K562 (cell line): ENCODE measurements around the gene RASIP1. TPM values are rescaled to one million over a fixed set of nuclear protein-coding genes. Genes with fewer than 3 reads are reported as not detected.
A peak's percentile ranks its signal among the peaks of the same experiment; 100 is the strongest.

Experiments
- ATAC-seq: fragments of 200-7000 bp; cut with Tn5 transposase; 3 replicates; pipeline ENCODE4 v1.9.1; 2020; ENCODE audit warnings: moderate library complexity
- BruUV-seq: library from RNA; stranded (reverse); fragments of 400-500 nt; replicated peaks from 2 replicates; lab custom pipeline; 2021; lab: Mats Ljungman, UMichigan
- CTCF ChIA-PET: fragments of 300-600 bp; formaldehyde crosslinking; extraction: SDS; loops from one replicate; lab custom pipeline; 2021; ENCODE audit warnings: low intra/inter-chr PET ratio; lab: Yijun Ruan, JAX
- POLR2A ChIA-PET: fragments of 300-600, 350-650 bp; sonication (Branson Sonifier 250); formaldehyde crosslinking; extraction: SDS; loops from one replicate; lab custom pipeline; 2021; ENCODE audit warnings: antibody characterized with exemption, inconsistent platforms; lab: Yijun Ruan, JAX
- DNase-seq, 4 experiments: peaks; one replicate each; pipeline versions ENCODE4 v3.0.0 to v3.0.0-alpha.2; 2011 to 2018; ENCODE audit warnings: low spot score in 3 of 4, mixed read lengths in 3 of 4; ENCODE audit errors: extremely low read depth in 1 of 4
- FAIRE-seq: peaks from 2 replicates; lab custom pipeline; 2011; peaks lifted over from hg19 to GRCh38; lab: Jason Lieb, UNC
- H2AFZ ChIP-seq: 2 replicates; pipeline ENCODE4 v1.6.0; 2011; ENCODE audit warnings: low read depth, low read length, control low read depth, inconsistent platforms
- H3K27ac ChIP-seq: fragments of 200-600 bp; 3 replicates; pipeline ENCODE4 v1.8.0; 2011; ENCODE audit warnings: low read depth, mild to moderate bottlenecking, control low read depth, inconsistent platforms, low read length, moderate library complexity, mixed read lengths; ENCODE audit errors: extremely low read depth
- H3K27me3 ChIP-seq, 2 experiments: fragments of 300-600 bp in 1 of 2; 2 replicates in 1 of 2; 3 replicates in 1 of 2; pipeline versions ENCODE4 v1.6.0 to v1.8.0; 2011; ENCODE audit warnings: inconsistent platforms in 2 of 2, low read length in 2 of 2, mild to moderate bottlenecking in 1 of 2, mixed read lengths in 1 of 2, moderate library complexity in 1 of 2; ENCODE audit not compliant: control insufficient read depth in 2 of 2, insufficient read depth in 2 of 2
- H3K36me3 ChIP-seq: fragments of 300-600 bp; 3 replicates; pipeline ENCODE4 v1.8.0; 2011; ENCODE audit warnings: mild to moderate bottlenecking, low read length, inconsistent platforms; ENCODE audit not compliant: control insufficient read depth, insufficient read depth
- H3K4me1 ChIP-seq, 2 experiments: fragments of 200-600 bp in 1 of 2; replicated peaks in 1 of 2; 2 replicates in 1 of 2; 3 replicates in 1 of 2; pipeline versions ENCODE4 v1.5.1 to v1.8.0; 2011; ENCODE audit warnings: inconsistent platforms in 2 of 2, low read length in 2 of 2, mild to moderate bottlenecking in 1 of 2, mixed read lengths in 1 of 2, moderate library complexity in 1 of 2; ENCODE audit not compliant: control insufficient read depth in 2 of 2, insufficient read depth in 2 of 2
- H3K4me2 ChIP-seq: 2 replicates; pipeline ENCODE4 v1.6.1; 2011; ENCODE audit warnings: low read length, control low read depth, inconsistent platforms, mixed read lengths; ENCODE audit not compliant: insufficient read depth
- H3K4me3 ChIP-seq: fragments of 200-600 bp; sonication (generic), shearing (Covaris generic); 2 replicates; pipeline ENCODE4 v1.5.1; 2016; ENCODE audit warnings: control low read depth, inconsistent platforms
- H3K79me2 ChIP-seq: fragments of 200-600 bp; 3 replicates; pipeline ENCODE4 v1.8.0; 2011; ENCODE audit warnings: low read length, inconsistent platforms; ENCODE audit not compliant: control insufficient read depth, insufficient read depth
- H3K9ac ChIP-seq, 2 experiments: 2 replicates each; pipeline versions ENCODE4 v1.6.0 to v1.6.1; 2011; ENCODE audit warnings: low read depth in 2 of 2, low read length in 2 of 2, control low read depth in 1 of 2, inconsistent platforms in 1 of 2, mild to moderate bottlenecking in 1 of 2, mixed read lengths in 1 of 2; ENCODE audit not compliant: insufficient read depth in 1 of 2
- H3K9me1 ChIP-seq: one replicate; pipeline ENCODE4 v1.6.0; 2011; ENCODE audit warnings: inconsistent platforms, mild to moderate bottlenecking, low read length, moderate library complexity; ENCODE audit not compliant: control insufficient read depth, insufficient read depth
- H3K9me3 ChIP-seq: replicated peaks from 2 replicates; pipeline ENCODE4 v1.5.1; 2011; ENCODE audit warnings: low read depth, low read length, inconsistent platforms; ENCODE audit not compliant: control insufficient read depth, insufficient read depth
- H4K20me1 ChIP-seq: replicated peaks from 2 replicates; pipeline ENCODE4 v1.6.1; 2011; ENCODE audit warnings: low read length, inconsistent platforms, mixed read lengths; ENCODE audit not compliant: control insufficient read depth, insufficient read depth
- CBX1 ChIP-seq: sonication (generic); IDR thresholded peaks from 2 replicates; pipeline ENCODE4 v1.6.1; 2016; ENCODE audit warnings: antibody characterized with exemption, low read depth, mild to moderate bottlenecking
- CEBPB ChIP-seq: fragments of 450-650 bp; IDR thresholded peaks from 2 replicates; pipeline ENCODE4 v1.6.1; 2016; ENCODE audit warnings: missing genetic modification characterization, missing compliant biosample characterization
- CEBPG ChIP-seq, 3 experiments: fragments of 200-800 bp in 1 of 3; sonication (Bioruptor generic) in 1 of 3; sonication (generic) in 1 of 3; formaldehyde crosslinking in 1 of 3; IDR thresholded peaks in 2 of 3; conservative IDR thresholded peaks in 1 of 3; 2 replicates each; pipeline versions ENCODE4 v1.6.1 to v1.8.0; 2016 to 2022; ENCODE audit warnings: missing compliant biosample characterization in 2 of 3, missing genetic modification characterization in 2 of 3, mild to moderate bottlenecking in 1 of 3, missing genetic modification reagents in 1 of 3
- COPS2 ChIP-seq: fragments of 450-650 bp; conservative IDR thresholded peaks from 2 replicates; pipeline ENCODE4 v1.6.1; 2016; ENCODE audit warnings: mild to moderate bottlenecking, moderate library complexity
- ERF ChIP-seq: fragments of 450-650 bp; formaldehyde crosslinking; IDR thresholded peaks from 2 replicates; pipeline ENCODE4 v1.4.0; 2020; ENCODE audit warnings: mild to moderate bottlenecking, mixed read lengths
- FUS ChIP-seq: fragments of 200-400 bp; formaldehyde crosslinking; optimal IDR thresholded peaks from 2 replicates; pipeline ENCODE3; 2017; ENCODE audit warnings: low read depth, low read length
- HDAC8 ChIP-seq: fragments of 450-650 bp; IDR thresholded peaks from 2 replicates; pipeline ENCODE4 v1.6.1; 2016; ENCODE audit warnings: mild to moderate bottlenecking, missing genetic modification characterization, moderate library complexity, missing compliant biosample characterization
- KAT7 ChIP-seq: sonication (generic); formaldehyde crosslinking; IDR thresholded peaks from 2 replicates; pipeline ENCODE4 v1.8.0; 2022; ENCODE audit warnings: missing genetic modification reagents, mild to moderate bottlenecking, borderline replicate concordance
- KDM1A ChIP-seq, 2 experiments: fragments of 450-650 bp; IDR thresholded peaks; 2 replicates each; pipeline ENCODE4 v1.6.1; 2016; ENCODE audit warnings: mild to moderate bottlenecking in 2 of 2
- MAFK ChIP-seq: IDR thresholded peaks from 2 replicates; pipeline ENCODE4 v1.6.1; 2011; ENCODE audit warnings: low read length, improper control_type of control experiment
- NFXL1 ChIP-seq: fragments of 450-650 bp; formaldehyde crosslinking; IDR thresholded peaks from 2 replicates; pipeline ENCODE4 v1.4.0; 2021; ENCODE audit warnings: mild to moderate bottlenecking
- SPI1 ChIP-seq: IDR thresholded peaks from 2 replicates; pipeline ENCODE4 v1.6.1; 2011; ENCODE audit warnings: low read depth, low read length, control low read depth, borderline replicate concordance
- TCF15 ChIP-seq: fragments of 250-450 bp; sonication (Bioruptor Pico); IDR thresholded peaks from 2 replicates; pipeline ENCODE4 v1.8.0; 2022; ENCODE audit warnings: moderate library complexity, mild to moderate bottlenecking, inconsistent platforms
- TFAP4 ChIP-seq: sonication (generic); formaldehyde crosslinking; IDR thresholded peaks from 2 replicates; pipeline ENCODE4 v1.8.0; 2022; ENCODE audit warnings: missing genetic modification reagents, mild to moderate bottlenecking, moderate library complexity, borderline replicate concordance
- TRIM24 ChIP-seq, 2 experiments: fragments of 450-650 bp; IDR thresholded peaks; 2 replicates each; pipeline ENCODE4 v1.6.1; 2016
- ZKSCAN8 ChIP-seq: fragments of 200-800 bp; sonication (Bioruptor generic); IDR thresholded peaks from 2 replicates; pipeline ENCODE4 v1.6.1; 2016; ENCODE audit warnings: missing genetic modification characterization, missing compliant biosample characterization
- WGBS: fragments of 100-300 bp; shearing (Covaris generic); methylation state at CpG from one replicate; pipeline ENCODE4 v1.1.6; 2016; ENCODE audit warnings: low coverage, mixed read lengths; ENCODE audit not compliant: insufficient coverage; ENCODE audit errors: missing lambda C conversion rate; 5-methylcytosine and 5-hydroxymethylcytosine counted together
- in situ Hi-C: fragments of 300-500 bp; cut with MboI; formaldehyde crosslinking; loops from 4 replicates; pipeline ENCODE4 v1.15.0; 2018; ENCODE audit warnings: inconsistent platforms, mixed read lengths
- intact Hi-C: fragments of 100-400 bp; cut with micrococcal nuclease; formaldehyde crosslinking; loops from 2 replicates; pipeline ENCODE4 v1.14.2; 2022
- polyA plus RNA-seq, 8 experiments: library from polyadenylated mRNA; depleted of rRNA in 4 of 8; stranded (reverse) in 5 of 8; unstranded in 3 of 8; fragments of >200 nt; fragmentation: Nextera tagmentation in 2 of 8; fragmentation: Illumina TruSeq in 1 of 8; extraction: Ambion mirVana in 2 of 8; extraction: Trizol in 1 of 8; gene quantifications; 2 replicates each; pipeline versions ENCODE4 v1.2.1 to v1.2.3, GENCODE V29; 2011 to 2014; ENCODE audit warnings: inconsistent platforms in 1 of 8, missing spikeins in 1 of 8
- total RNA-seq, 7 experiments: library from RNA; depleted of rRNA in 6 of 7; stranded (reverse); fragments of >200 nt in 6 of 7; fragmentation: Illumina TruSeq in 2 of 7; extraction: Trizol in 2 of 7; gene quantifications; 2 replicates each; pipeline versions ENCODE4 v1.2.1 to v1.2.3, GENCODE V29; 2011 to 2021; ENCODE audit warnings: low replicate concordance in 1 of 7

The RASIP1 gene
- total and polyA plus RNA-seq, 9 of the 15 experiments (the other 6 are each of a cell fraction or from before 2014, with no cell fraction given): 0.20 to 4.7 (median 1.5) TPM

GRCh38 chr19:48770266-48770665 is 29.9 kb upstream of the RASIP1 start (continued):
- TF ChIP-seq TFAP4 (CRISPR knock-in tag): no peak
- TF ChIP-seq, all 486 proteins: peak for 0

GRCh38 chr19:48768994-48769713 is 28.7 kb upstream of the RASIP1 start:
- no peak overlapping the region for H3K4me2 ChIP-seq
- peaks cover 5 to 26% of the 10 kb centered on the region in 2 experiments; a peak in 4 of 5 replicates for H3K4me1 ChIP-seq
- TF ChIP-seq COPS2 (no peak), CEBPB (tag) (peak; percentile 79), NFXL1 (CRISPR knock-in tag) (no peak), KDM1A (IDR thresholded peaks at IDR 0.05) (peak; percentile 27 to 63; a peak in 2 of 4 replicates), KAT7 (CRISPR knock-in tag) (no peak), HDAC8 (tag) (no peak), ZKSCAN8 (no peak), FUS (no peak), CBX1 (no peak), SPI1 (peak; percentile 90), TCF15 (CRISPR knock-in tag) (no peak), MAFK (no peak), CEBPG (CRISPR knock-in tag; IDR thresholded peaks at IDR 0.05) (no peak), CEBPG (tag; conservative IDR thresholded peaks at IDR 0.05 in 1 of 2, IDR thresholded peaks at IDR 0.05 in 1 of 2) (peak; percentile 46 to 62), TRIM24 (IDR thresholded peaks at IDR 0.05) (no peak), ERF (CRISPR knock-in tag) (no peak)
- DNase-seq (no peak), ATAC-seq (no peak), FAIRE-seq (no peak)
- in situ Hi-C loops (no loop called here), intact Hi-C loops (no loop called here)
- no peaks in the 10 kb centered on the region for H3K36me3 ChIP-seq
- H3K27ac ChIP-seq: no peak overlapping the region
- no peak overlapping the region for H3K4me3 ChIP-seq
- BruUV-seq: no TSS peak
- no peaks in the 10 kb centered on the region for H3K9me3 ChIP-seq
- POLR2A ChIA-PET: interaction anchor here (0.6 to 1.6 kb wide), 2 partner anchors 13 to 196 kb away, joined by 3 read pairs; no protein-coding TSS in a partner anchor
- no peak overlapping the region for H3K9ac ChIP-seq
- CTCF ChIA-PET: no interaction called here
- H2AFZ ChIP-seq: 0 out of 2 replicates have a peak overlapping the region, but pooled peaks have one; percentile 6
- H3K9me1 ChIP-seq: no peaks in the 10 kb centered on the region
- H3K79me2 ChIP-seq: no peaks in the 10 kb centered on the region
- no peaks in the 10 kb centered on the region for H4K20me1 ChIP-seq
- 47% methylated on average over 11 of the region's 11 CpGs for WGBS
- no peaks in the 10 kb centered on the region for H3K27me3 ChIP-seq
